ENCODE results near the gene GPRC5C. TPM values are rescaled to one million over a fixed set of nuclear protein-coding genes. Genes with fewer than 3 reads are reported as not detected.

The GPRC5C gene
- total RNA-seq, 2 donors from 2014 or later, result 56.0 to 67.0 TPM

- Histone ChIP-seq H3K27me3 (replicated peaks; ENCODE audit: insufficient read depth) (no peaks in the 10 kb centered on the region), H3K9me3 (no peaks in the 10 kb centered on the region), H3K27ac (peak overlapping the region; percentile 93 to 96), H3K4me3 (no peak overlapping the region), H3K4me1 (ENCODE audit: control insufficient read depth in 1 of 2, low read depth in 2 of 2) (peaks cover 73 to 81% of the 10 kb centered on the region in 2 donors), H3K36me3 (peaks cover 9% of the 10 kb centered on the region)
- ATAC-seq (ENCODE audit: insufficient number of reproducible peaks, low FRiP score, low read depth) (no peak), DNase-seq (ENCODE audit: low spot score) (no peak)
- no peak for TF ChIP-seq CTCF (IDR thresholded peaks at IDR 0.05)
Observed at GRCh38 chr17:74445158-74445557, 13.3 kb downstream of the GPRC5C start.

- H3K36me3 ChIP-seq, result no peaks in the 10 kb centered on the region
- H3K27me3 ChIP-seq (replicated peaks; ENCODE audit: insufficient read depth), result no peaks in the 10 kb centered on the region
- peaks cover 81 to 94% of the 10 kb centered on the region in 2 donors for H3K4me1 ChIP-seq (ENCODE audit: control insufficient read depth in 1 of 2, low read depth in 2 of 2)
- H3K27ac ChIP-seq, result peak overlapping the region; percentile 93 to 96
- H3K4me3 ChIP-seq, result peak overlapping the region; percentile 42
- peak; percentile 59 for ATAC-seq (ENCODE audit: insufficient number of reproducible peaks, low FRiP score, low read depth)
- H3K9me3 ChIP-seq, result no peaks in the 10 kb centered on the region
- no peak for TF ChIP-seq CTCF (IDR thresholded peaks at IDR 0.05)
- DNase-seq (ENCODE audit: low spot score), result peak; percentile 82
Observed at GRCh38 chr17:74446551-74447500, 14.9 kb downstream of the GPRC5C start.

GRCh38 chr17:74447628-74448159 lies 15.8 kb downstream of the GPRC5C start:
- no peak for ATAC-seq (ENCODE audit: insufficient number of reproducible peaks, low FRiP score, low read depth)

GRCh38 chr17:74448756-74449155 lies 16.9 kb downstream of the GPRC5C start:
- DNase-seq (ENCODE audit: low spot score), result no peak
- no peak for TF ChIP-seq CTCF (IDR thresholded peaks at IDR 0.05)
- Histone ChIP-seq H3K27ac (peak overlapping the region; percentile 93 to 96), H3K4me1 (ENCODE audit: control insufficient read depth in 1 of 2, low read depth in 2 of 2) (peaks cover 72 to 94% of the 10 kb centered on the region in 2 donors), H3K27me3 (replicated peaks; ENCODE audit: insufficient read depth) (no peaks in the 10 kb centered on the region), H3K36me3 (no peaks in the 10 kb centered on the region), H3K9me3 (no peaks in the 10 kb centered on the region), H3K4me3 (no peak overlapping the region)
- ATAC-seq (ENCODE audit: insufficient number of reproducible peaks, low FRiP score, low read depth), result no peak

More at GRCh38 chr17:74447628-74448159, 15.8 kb downstream of the GPRC5C start:
- peaks cover 73 to 94% of the 10 kb centered on the region in 2 donors for H3K4me1 ChIP-seq (ENCODE audit: control insufficient read depth in 1 of 2, low read depth in 2 of 2)
- H3K27me3 ChIP-seq (replicated peaks; ENCODE audit: insufficient read depth), result no peaks in the 10 kb centered on the region
- no peaks in the 10 kb centered on the region for H3K9me3 ChIP-seq
- H3K27ac ChIP-seq, result peak overlapping the region; percentile 93 to 96
- H3K36me3 ChIP-seq, result no peaks in the 10 kb centered on the region
- no peak for DNase-seq (ENCODE audit: low spot score)
- TF ChIP-seq CTCF (IDR thresholded peaks at IDR 0.05), result no peak
- peak overlapping the region; percentile 42 for H3K4me3 ChIP-seq

GRCh38 chr17:74449306-74449705 lies 17.4 kb downstream of the GPRC5C start:
- TF ChIP-seq CTCF (IDR thresholded peaks at IDR 0.05), result no peak
- H3K27me3 ChIP-seq (replicated peaks; ENCODE audit: insufficient read depth), result no peaks in the 10 kb centered on the region
- H3K27ac ChIP-seq, result peak overlapping the region; percentile 93 to 96
- H3K4me1 ChIP-seq (ENCODE audit: control insufficient read depth in 1 of 2, low read depth in 2 of 2), result peaks cover 67 to 90% of the 10 kb centered on the region in 2 donors
- DNase-seq (ENCODE audit: low spot score) (no peak), ATAC-seq (ENCODE audit: insufficient number of reproducible peaks, low FRiP score, low read depth) (no peak)
- no peaks in the 10 kb centered on the region for H3K9me3 ChIP-seq
- no peaks in the 10 kb centered on the region for H3K36me3 ChIP-seq
- no peak overlapping the region for H3K4me3 ChIP-seq
